Measurements from ENCODE around the gene SRD5A1. TPM values are rescaled to one million over a fixed set of nuclear protein-coding genes. Genes with fewer than 3 reads are reported as not detected.

SRD5A1 gene
- total RNA-seq, 4 donors from 2014 or later: 9.0 to 79.8 (median 17.0) TPM

- no peaks in the 10 kb centered on the region for H3K36me3 ChIP-seq
- TF ChIP-seq EP300 (IDR thresholded peaks at IDR 0.05; ENCODE audit: low read depth) (no peak), POLR2A (IDR thresholded peaks at IDR 0.05) (no peak), POLR2AphosphoS5 (IDR thresholded peaks at IDR 0.05) (no peak)
- TF ChIP-seq, protein P1, sequence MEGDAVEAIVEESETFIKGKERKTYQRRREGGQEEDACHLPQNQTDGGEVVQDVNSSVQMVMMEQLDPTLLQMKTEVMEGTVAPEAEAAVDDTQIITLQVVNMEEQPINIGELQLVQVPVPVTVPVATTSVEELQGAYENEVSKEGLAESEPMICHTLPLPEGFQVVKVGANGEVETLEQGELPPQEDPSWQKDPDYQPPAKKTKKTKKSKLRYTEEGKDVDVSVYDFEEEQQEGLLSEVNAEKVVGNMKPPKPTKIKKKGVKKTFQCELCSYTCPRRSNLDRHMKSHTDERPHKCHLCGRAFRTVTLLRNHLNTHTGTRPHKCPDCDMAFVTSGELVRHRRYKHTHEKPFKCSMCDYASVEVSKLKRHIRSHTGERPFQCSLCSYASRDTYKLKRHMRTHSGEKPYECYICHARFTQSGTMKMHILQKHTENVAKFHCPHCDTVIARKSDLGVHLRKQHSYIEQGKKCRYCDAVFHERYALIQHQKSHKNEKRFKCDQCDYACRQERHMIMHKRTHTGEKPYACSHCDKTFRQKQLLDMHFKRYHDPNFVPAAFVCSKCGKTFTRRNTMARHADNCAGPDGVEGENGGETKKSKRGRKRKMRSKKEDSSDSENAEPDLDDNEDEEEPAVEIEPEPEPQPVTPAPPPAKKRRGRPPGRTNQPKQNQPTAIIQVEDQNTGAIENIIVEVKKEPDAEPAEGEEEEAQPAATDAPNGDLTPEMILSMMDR (IDR thresholded peaks at IDR 0.05): no peak
- DNase-seq: no peak
- 91% methylated on average over 10 of the region's 10 CpGs; no CpG with 5 or more reads in 1 of the 2 donors for WGBS, 2 donors (ENCODE audit: low coverage in 1 of 2)
- H3K27ac ChIP-seq: no peak overlapping the region
- no peaks in the 10 kb centered on the region for H3K4me1 ChIP-seq
- no peak overlapping the region for H3K4me3 ChIP-seq
- H3K27me3 ChIP-seq: no peaks in the 10 kb centered on the region
- H3K9me3 ChIP-seq: no peaks in the 10 kb centered on the region
- intact Hi-C loops (cut with DNase I; ENCODE audit: low total_unique reads) (no loop called here), in situ Hi-C loops (cut with MboI; ENCODE audit: low pct_ligation_motif_present in 1 of 4, low pct_unique_long_range_greater_than_20kb in 1 of 4, low sequenced_read_pairs in 3 of 4) (loop anchor here in 1 of 4 donors (25.0 kb wide), 1 partner anchor 88 kb away; no protein-coding TSS in a partner anchor)
Observed at GRCh38 chr5:6649186-6649585, 15.9 kb downstream of the SRD5A1 start.

DNA sequence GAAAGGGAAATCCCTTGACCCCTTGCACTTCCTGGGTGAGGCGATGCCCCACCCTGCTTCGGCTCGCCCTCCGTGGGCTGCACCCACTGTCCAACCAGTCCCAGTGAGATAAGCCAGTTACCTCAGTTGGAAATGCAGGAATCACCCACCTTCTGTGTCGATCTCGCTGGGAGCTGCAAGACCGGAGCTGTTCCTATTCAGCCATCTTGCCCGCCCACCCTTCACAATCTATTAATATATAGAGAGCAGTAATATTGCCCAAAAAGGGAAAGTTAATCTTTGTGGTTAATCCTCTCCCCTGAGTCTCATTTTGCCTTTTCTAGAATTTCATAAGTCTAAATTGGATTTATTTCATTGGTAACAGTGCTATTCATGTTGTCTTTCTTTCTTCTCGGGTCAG lies 16.4 kb downstream of the SRD5A1 start:
- TF ChIP-seq POLR2A (IDR thresholded peaks at IDR 0.05) (no peak), EP300 (IDR thresholded peaks at IDR 0.05; ENCODE audit: low read depth) (no peak), POLR2AphosphoS5 (IDR thresholded peaks at IDR 0.05) (no peak)
- TF ChIP-seq, protein P1 (IDR thresholded peaks at IDR 0.05): no peak
- WGBS, 2 donors (ENCODE audit: low coverage in 1 of 2): 89 to 97% methylated on average over 5 to 9 of the region's 9 CpGs
- Histone ChIP-seq H3K9me3 (no peaks in the 10 kb centered on the region), H3K27me3 (no peaks in the 10 kb centered on the region), H3K36me3 (no peaks in the 10 kb centered on the region), H3K4me1 (no peaks in the 10 kb centered on the region), H3K27ac (no peak overlapping the region), H3K4me3 (no peak overlapping the region)
- DNase-seq: no peak
- in situ Hi-C loops (cut with MboI; ENCODE audit: low pct_ligation_motif_present in 1 of 4, low pct_unique_long_range_greater_than_20kb in 1 of 4, low sequenced_read_pairs in 3 of 4): loop anchor here in 1 of 4 donors (25.0 kb wide), 1 partner anchor 88 kb away; no protein-coding TSS in a partner anchor
- intact Hi-C loops (cut with DNase I; ENCODE audit: low total_unique reads): no loop called here

GRCh38 chr5:6652025-6652424 lies 18.8 kb downstream of the SRD5A1 start:
- 81 to 96% methylated on average over 4 to 6 of the region's 6 CpGs for WGBS, 2 donors (ENCODE audit: low coverage in 1 of 2)
- Histone ChIP-seq H3K4me3 (no peak overlapping the region), H3K27ac (no peak overlapping the region), H3K9me3 (peaks cover 5 to 7% of the 10 kb centered on the region in 2 donors), H3K36me3 (peaks cover 0 to 12% (median 3%) of the 10 kb centered on the region in 4 donors), H3K4me1 (no peaks in the 10 kb centered on the region), H3K27me3 (no peaks in the 10 kb centered on the region)
- in situ Hi-C loops (cut with MboI; ENCODE audit: low pct_ligation_motif_present in 1 of 4, low pct_unique_long_range_greater_than_20kb in 1 of 4, low sequenced_read_pairs in 3 of 4) (no loop called here), intact Hi-C loops (cut with DNase I; ENCODE audit: low total_unique reads) (no loop called here)
- peak; percentile 18 for DNase-seq
- no peak for TF ChIP-seq EP300 (IDR thresholded peaks at IDR 0.05; ENCODE audit: low read depth)
- TF ChIP-seq, protein P1 (IDR thresholded peaks at IDR 0.05): no peak
- no peak for TF ChIP-seq POLR2AphosphoS5 (IDR thresholded peaks at IDR 0.05)
- no peak for TF ChIP-seq POLR2A (IDR thresholded peaks at IDR 0.05)

DNA sequence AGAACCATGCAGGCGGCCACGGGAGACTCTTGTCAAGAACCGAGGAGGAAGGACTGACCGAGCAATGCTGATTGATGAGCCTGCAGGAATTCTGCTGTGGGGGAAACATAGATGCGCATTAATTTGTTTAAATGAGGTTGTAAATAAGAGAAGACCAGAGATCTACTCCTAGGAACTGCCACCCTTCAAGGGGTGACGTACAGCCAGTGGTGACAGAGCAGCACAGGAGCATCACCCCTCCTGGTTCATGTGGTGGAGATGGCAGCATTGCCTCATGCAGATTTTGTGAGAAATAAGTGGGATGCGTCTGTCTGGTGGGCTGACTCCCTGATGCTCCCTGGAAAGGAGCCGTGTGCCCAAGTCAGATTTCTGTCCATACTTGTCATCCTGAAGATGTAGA lies 22.2 kb downstream of the SRD5A1 start:
- H3K27me3 ChIP-seq: no peaks in the 10 kb centered on the region
- H3K27ac ChIP-seq: no peak overlapping the region
- WGBS, 2 donors (ENCODE audit: low coverage in 1 of 2): 95 to 96% methylated on average over 5 to 8 of the region's 8 CpGs
- intact Hi-C loops (cut with DNase I; ENCODE audit: low total_unique reads): no loop called here
- H3K4me3 ChIP-seq: no peak overlapping the region
- in situ Hi-C loops (cut with MboI; ENCODE audit: low pct_ligation_motif_present in 1 of 4, low pct_unique_long_range_greater_than_20kb in 1 of 4, low sequenced_read_pairs in 3 of 4): no loop called here
- H3K36me3 ChIP-seq: peaks cover 0 to 13% (median 6%) of the 10 kb centered on the region in 4 donors
- no peaks in the 10 kb centered on the region for H3K4me1 ChIP-seq
- DNase-seq: no peak
- peaks cover 5 to 7% of the 10 kb centered on the region in 2 donors for H3K9me3 ChIP-seq
- TF ChIP-seq POLR2A (IDR thresholded peaks at IDR 0.05) (no peak), POLR2AphosphoS5 (IDR thresholded peaks at IDR 0.05) (no peak), EP300 (IDR thresholded peaks at IDR 0.05; ENCODE audit: low read depth) (no peak)

- in situ Hi-C loops (cut with MboI; ENCODE audit: low pct_ligation_motif_present in 1 of 4, low pct_unique_long_range_greater_than_20kb in 1 of 4, low sequenced_read_pairs in 3 of 4): no loop called here
- H3K4me3 ChIP-seq: no peak overlapping the region
- H3K9me3 ChIP-seq: peaks cover 5 to 7% of the 10 kb centered on the region in 2 donors
- H3K27me3 ChIP-seq: no peaks in the 10 kb centered on the region
- intact Hi-C loops (cut with DNase I; ENCODE audit: low total_unique reads): no loop called here
- H3K27ac ChIP-seq: no peak overlapping the region
- TF ChIP-seq POLR2AphosphoS5 (IDR thresholded peaks at IDR 0.05): no peak
- H3K4me1 ChIP-seq: no peaks in the 10 kb centered on the region
- H3K36me3 ChIP-seq: peaks cover 0 to 13% (median 6%) of the 10 kb centered on the region in 4 donors
- DNase-seq: no peak
- WGBS, 2 donors (ENCODE audit: low coverage in 1 of 2): 98 to 100% methylated on average over 2 to 5 of the region's 5 CpGs
Observed at GRCh38 chr5:6656680-6657079, 23.4 kb downstream of the SRD5A1 start.

Measured in transverse colon (tissue), 4 donors.